DOHH2 (cell line): Measurements from ENCODE around the gene RRP12.
"Not testable (repeated sequence)": the region's sequence is repeated elsewhere in the genome, so short reads cannot be mapped to it uniquely, and the experiment has no call there.

Experiments
- H3F3A ChIP-seq: fragments of 200-600 bp; sonication (generic), shearing (Covaris generic); 2 replicates; pipeline ENCODE4 v1.6.0; 2016; ENCODE audit warnings: antibody characterized with exemption, mild to moderate bottlenecking; ENCODE audit not compliant: control insufficient read depth, insufficient read depth
- H3K27ac ChIP-seq: fragments of 200-600 bp; sonication (generic); 2 replicates; pipeline ENCODE4 v1.5.1; 2014; ENCODE audit warnings: low read depth, mild to moderate bottlenecking, low read length, moderate library complexity
- H3K27me3 ChIP-seq: fragments of 200-600 bp; sonication (generic); 2 replicates; pipeline ENCODE4 v1.6.1; 2014; ENCODE audit warnings: mild to moderate bottlenecking, low read length, mixed read lengths; ENCODE audit not compliant: control insufficient read depth
- H3K36me3 ChIP-seq: fragments of 200-600 bp; sonication (generic); 2 replicates; pipeline ENCODE4 v1.6.1; 2014; ENCODE audit warnings: mild to moderate bottlenecking, low read length, moderate library complexity, mixed read lengths; ENCODE audit not compliant: control insufficient read depth
- H3K4me1 ChIP-seq: fragments of 200-600 bp; sonication (generic); 2 replicates; pipeline ENCODE4 v1.6.1; 2014; ENCODE audit warnings: mild to moderate bottlenecking, low read length, mixed read lengths; ENCODE audit not compliant: control insufficient read depth
- H3K4me2 ChIP-seq: fragments of 200-600 bp; sonication (generic); 2 replicates; pipeline ENCODE4 v1.6.0; 2014; ENCODE audit warnings: mild to moderate bottlenecking, low read length, moderate library complexity
- H3K4me3 ChIP-seq: fragments of 200-600 bp; sonication (generic); 2 replicates; pipeline ENCODE4 v1.5.1; 2014; ENCODE audit warnings: mild to moderate bottlenecking, low read length, mixed read lengths
- H3K79me2 ChIP-seq: fragments of 200-600 bp; sonication (generic); 2 replicates; pipeline ENCODE4 v1.6.1; 2014; ENCODE audit warnings: mild to moderate bottlenecking, low read length, mixed read lengths; ENCODE audit not compliant: control insufficient read depth
- H3K9me2 ChIP-seq: fragments of 200-600 bp; sonication (generic); replicated peaks from 2 replicates; pipeline ENCODE4 v1.6.1; 2014; ENCODE audit warnings: mild to moderate bottlenecking, low read length, mixed read lengths; ENCODE audit not compliant: control insufficient read depth
- H3K9me3 ChIP-seq: fragments of 200-600 bp; sonication (generic); 2 replicates; pipeline ENCODE4 v1.6.1; 2014; ENCODE audit warnings: antibody characterized with exemption, low read length, mixed read lengths; ENCODE audit not compliant: control insufficient read depth, insufficient read depth
- H4K20me1 ChIP-seq: fragments of 200-600 bp; sonication (generic); 2 replicates; pipeline ENCODE4 v1.6.0; 2014; ENCODE audit warnings: low read depth, mild to moderate bottlenecking, antibody characterized with exemption, low read length, moderate library complexity; ENCODE audit not compliant: control insufficient read depth, insufficient read depth
- EZH2phosphoT487 ChIP-seq: fragments of 200-600 bp; sonication (generic); IDR thresholded peaks from 2 replicates; pipeline ENCODE4 v1.6.1; 2017; ENCODE audit warnings: borderline replicate concordance, mild to moderate bottlenecking, antibody characterized with exemption, low read length, moderate library complexity, mixed read lengths
- TF ChIP-seq, protein P1 (sequence below): fragments of 200-600 bp; sonication (generic); IDR thresholded peaks from one replicate; pipeline ENCODE4 v1.5.1; 2014; ENCODE audit warnings: antibody characterized with exemption, mild to moderate bottlenecking, low read depth, low read length; ENCODE audit not compliant: poor library complexity, severe bottlenecking

RRP12 gene

DNA sequence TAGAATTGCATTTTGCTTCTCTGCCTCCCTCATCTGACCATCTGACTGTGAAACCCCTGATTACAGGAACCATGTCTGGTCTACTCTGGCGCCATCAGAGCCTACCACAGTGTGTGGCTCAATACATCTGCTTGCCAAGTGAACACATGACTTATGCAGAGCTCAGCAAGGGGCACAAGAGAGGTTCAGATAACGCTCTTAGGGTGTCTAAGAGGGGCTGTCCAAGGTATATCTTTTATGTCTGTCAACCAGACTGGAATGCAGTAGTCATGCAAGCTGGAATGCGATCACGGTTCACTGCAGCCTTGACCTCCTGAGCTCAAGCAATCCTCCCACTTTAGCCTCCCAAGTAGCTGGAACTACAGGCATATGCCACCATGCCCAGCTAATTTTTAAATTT, 10.3 kb upstream of the RRP12 start:
- Histone ChIP-seq H3K27ac (no peak overlapping the region), H3K9me2 (no peaks in the 10 kb centered on the region), H3K36me3 (no peaks in the 10 kb centered on the region), H3K4me2 (no peak overlapping the region), H3K9me3 (no peaks in the 10 kb centered on the region), H3K4me3 (no peak overlapping the region), H3K4me1 (peaks cover 23% of the 10 kb centered on the region), H3K27me3 (no peaks in the 10 kb centered on the region), H3K79me2 (no peaks in the 10 kb centered on the region), H4K20me1 (no peaks in the 10 kb centered on the region), H3F3A (no peaks in the 10 kb centered on the region)
- TF ChIP-seq, protein P1, sequence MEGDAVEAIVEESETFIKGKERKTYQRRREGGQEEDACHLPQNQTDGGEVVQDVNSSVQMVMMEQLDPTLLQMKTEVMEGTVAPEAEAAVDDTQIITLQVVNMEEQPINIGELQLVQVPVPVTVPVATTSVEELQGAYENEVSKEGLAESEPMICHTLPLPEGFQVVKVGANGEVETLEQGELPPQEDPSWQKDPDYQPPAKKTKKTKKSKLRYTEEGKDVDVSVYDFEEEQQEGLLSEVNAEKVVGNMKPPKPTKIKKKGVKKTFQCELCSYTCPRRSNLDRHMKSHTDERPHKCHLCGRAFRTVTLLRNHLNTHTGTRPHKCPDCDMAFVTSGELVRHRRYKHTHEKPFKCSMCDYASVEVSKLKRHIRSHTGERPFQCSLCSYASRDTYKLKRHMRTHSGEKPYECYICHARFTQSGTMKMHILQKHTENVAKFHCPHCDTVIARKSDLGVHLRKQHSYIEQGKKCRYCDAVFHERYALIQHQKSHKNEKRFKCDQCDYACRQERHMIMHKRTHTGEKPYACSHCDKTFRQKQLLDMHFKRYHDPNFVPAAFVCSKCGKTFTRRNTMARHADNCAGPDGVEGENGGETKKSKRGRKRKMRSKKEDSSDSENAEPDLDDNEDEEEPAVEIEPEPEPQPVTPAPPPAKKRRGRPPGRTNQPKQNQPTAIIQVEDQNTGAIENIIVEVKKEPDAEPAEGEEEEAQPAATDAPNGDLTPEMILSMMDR: no peak
- TF ChIP-seq EZH2phosphoT487: no peak

DNA sequence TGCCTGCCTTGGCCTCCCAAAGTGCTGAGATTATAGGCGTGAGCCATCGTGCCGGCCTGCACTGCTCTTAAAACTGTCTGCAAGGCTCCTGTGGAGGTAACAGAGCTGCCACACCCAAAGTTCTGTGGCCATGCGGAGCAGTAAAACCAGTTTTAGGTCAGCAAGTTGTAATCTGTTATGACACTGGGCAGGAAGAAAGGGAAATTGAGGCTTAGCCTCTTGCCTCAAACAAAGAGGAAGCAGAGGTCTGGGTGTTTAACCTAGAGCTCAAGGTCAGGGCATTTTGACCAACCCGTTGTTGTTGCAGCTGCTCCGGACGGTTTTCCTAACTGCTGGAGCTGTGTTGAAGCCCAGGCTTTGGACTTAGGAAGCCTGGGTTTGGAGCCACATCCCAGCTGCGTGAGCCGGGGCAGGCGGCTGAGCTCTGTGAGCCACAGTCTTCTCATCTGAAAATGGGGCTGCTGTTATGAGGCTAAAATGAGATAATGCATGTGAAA, 7.4 kb upstream of the RRP12 start:
- TF ChIP-seq, protein P1: no peak
- no peak for TF ChIP-seq EZH2phosphoT487
- Histone ChIP-seq H3K79me2 (no peaks in the 10 kb centered on the region), H3K9me3 (no peaks in the 10 kb centered on the region), H3K36me3 (no peaks in the 10 kb centered on the region), H3K27me3 (no peaks in the 10 kb centered on the region), H3K4me1 (peaks cover 18% of the 10 kb centered on the region), H3F3A (no peaks in the 10 kb centered on the region), H3K4me2 (no peak overlapping the region), H3K27ac (no peak overlapping the region), H4K20me1 (no peaks in the 10 kb centered on the region), H3K9me2 (no peaks in the 10 kb centered on the region), H3K4me3 (no peak overlapping the region)

DNA sequence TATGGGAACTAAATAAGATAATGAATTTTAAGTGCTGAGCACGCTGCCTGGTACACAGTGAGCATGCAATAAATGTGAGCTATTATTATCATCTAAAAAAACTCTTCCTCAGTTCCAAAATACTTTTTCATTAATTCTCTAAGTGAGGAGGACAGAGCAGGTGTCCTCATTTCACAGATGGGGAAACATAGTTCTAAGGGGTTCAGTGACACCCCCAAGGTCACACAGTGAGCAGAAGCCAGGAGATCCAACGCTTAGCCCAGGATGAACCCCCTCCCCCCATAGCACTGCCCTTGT, 6.8 kb upstream of the RRP12 start:
- Histone ChIP-seq H3K36me3 (no peaks in the 10 kb centered on the region), H3F3A (no peaks in the 10 kb centered on the region), H3K27me3 (no peaks in the 10 kb centered on the region), H3K4me3 (no peak overlapping the region), H3K9me2 (no peaks in the 10 kb centered on the region), H3K4me1 (peaks cover 18% of the 10 kb centered on the region), H3K9me3 (no peaks in the 10 kb centered on the region), H4K20me1 (no peaks in the 10 kb centered on the region), H3K27ac (no peak overlapping the region), H3K79me2 (no peaks in the 10 kb centered on the region), H3K4me2 (no peak overlapping the region)
- no peak for TF ChIP-seq EZH2phosphoT487
- TF ChIP-seq, protein P1: no peak

DNA sequence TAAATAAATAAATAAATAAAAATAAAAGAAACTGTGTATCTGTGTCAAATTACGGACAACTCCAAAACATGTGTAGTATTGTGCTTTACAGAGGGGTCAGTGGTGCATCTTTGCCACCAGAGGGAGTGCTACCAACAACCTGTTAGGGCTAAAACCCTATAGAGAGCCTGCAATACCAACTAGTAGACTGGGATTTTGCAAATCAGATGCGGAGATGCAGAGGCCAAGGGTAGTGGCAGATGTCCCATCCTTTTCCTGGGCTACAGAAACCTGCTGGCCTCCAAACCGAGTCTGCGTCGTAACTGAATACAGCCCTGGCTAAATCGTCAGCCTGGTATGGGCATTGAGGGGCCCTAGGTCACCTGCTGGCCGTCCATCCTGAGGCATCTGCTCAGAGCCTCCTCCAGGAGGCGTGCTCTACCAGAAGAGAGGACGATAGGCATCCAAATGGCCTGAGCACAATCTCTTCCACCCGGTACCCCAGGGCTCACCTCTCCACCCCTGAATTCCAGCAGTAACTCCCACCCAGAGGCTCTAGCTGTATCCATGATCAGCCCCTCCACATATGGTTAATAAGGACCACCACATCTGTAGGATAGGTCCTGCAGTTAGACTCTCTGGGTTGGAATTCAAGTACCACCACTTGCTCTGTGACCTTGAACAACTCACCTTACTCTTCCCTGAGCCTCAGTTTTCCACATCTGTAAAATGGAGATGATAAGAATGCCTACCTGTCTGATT, 6.2 kb upstream of the RRP12 start:
- Histone ChIP-seq H3F3A (no peaks in the 10 kb centered on the region), H3K4me3 (peak overlapping the region; percentile 71), H3K9me3 (no peaks in the 10 kb centered on the region), H3K9me2 (no peaks in the 10 kb centered on the region), H3K36me3 (no peaks in the 10 kb centered on the region), H3K4me1 (peaks cover 18% of the 10 kb centered on the region), H3K27me3 (no peaks in the 10 kb centered on the region), H3K27ac (no peak overlapping the region), H4K20me1 (no peaks in the 10 kb centered on the region), H3K79me2 (no peaks in the 10 kb centered on the region), H3K4me2 (peak overlapping the region; percentile 85)
- no peak for TF ChIP-seq EZH2phosphoT487
- TF ChIP-seq, protein P1: peak; percentile 94

DNA sequence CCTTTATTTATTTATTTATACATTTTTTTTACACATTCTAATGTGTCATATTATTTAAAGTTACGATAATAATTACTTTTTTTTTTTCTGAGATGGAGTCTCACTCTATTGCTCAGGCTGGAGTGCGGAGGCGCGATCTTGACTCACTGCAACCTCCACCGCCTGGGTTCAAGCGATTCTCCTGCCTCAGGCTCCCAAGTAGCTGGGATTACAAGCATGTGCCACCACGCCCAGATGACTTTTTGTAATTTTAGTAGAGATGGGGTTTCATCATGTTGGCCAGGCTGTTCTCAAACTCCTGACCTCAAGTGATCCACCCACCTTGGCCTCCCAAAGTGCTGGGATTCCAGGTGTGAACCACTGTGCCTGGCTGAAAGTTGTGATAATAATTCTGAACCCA, 5.3 kb upstream of the RRP12 start:
- H3K79me2 ChIP-seq, H4K20me1 ChIP-seq, H3K4me3 ChIP-seq, H3K27ac ChIP-seq, H3K36me3 ChIP-seq, H3F3A ChIP-seq, H3K9me3 ChIP-seq, H3K9me2 ChIP-seq, H3K27me3 ChIP-seq: not testable (repeated sequence)
- Histone ChIP-seq H3K4me2 (peak overlapping the region; percentile 85; the same call in 1 of the 2 replicates), H3K4me1 (peaks cover 21% of the 10 kb centered on the region)
